Activated naive CD8-positive, alpha-beta T cell treated with anti-CD3 and anti-CD28 coated beads for 36 hours (primary cell): ENCODE data around the gene HDAC4. TPM values are rescaled to one million over a fixed set of nuclear protein-coding genes. Genes with fewer than 3 reads are reported as not detected.

Experiments used
- DNase-seq: peaks from one replicate; pipeline ENCODE4 v3.0.0; 2021
- H3K27ac Mint-ChIP-seq: one replicate; pipeline ENCODE4 v1.8.0; 2022; ENCODE audit warnings: mild to moderate bottlenecking, moderate library complexity, mixed read lengths
- H3K27me3 Mint-ChIP-seq: one replicate; pipeline ENCODE4 v1.8.0; 2022; ENCODE audit warnings: mild to moderate bottlenecking, mixed read lengths
- H3K36me3 Mint-ChIP-seq: one replicate; pipeline ENCODE4 v1.8.0; 2021; ENCODE audit warnings: mild to moderate bottlenecking, mixed read lengths
- H3K4me1 Mint-ChIP-seq: one replicate; pipeline ENCODE4 v1.8.0; 2021; ENCODE audit warnings: mixed read lengths
- H3K4me3 Mint-ChIP-seq: one replicate; pipeline ENCODE4 v1.8.0; 2022; ENCODE audit warnings: mild to moderate bottlenecking, moderate library complexity, mixed read lengths
- H3K9me3 Mint-ChIP-seq: one replicate; pipeline ENCODE4 v1.8.0; 2022; ENCODE audit warnings: mixed read lengths
- total RNA-seq, 2 experiments: library from RNA; stranded (reverse); gene quantifications; one replicate each; pipeline ENCODE4 v1.2.3, GENCODE V29; 2021

Gene HDAC4
- total RNA-seq, 2 experiments from 2014 or later: 19.1 to 20.2 TPM

DNA sequence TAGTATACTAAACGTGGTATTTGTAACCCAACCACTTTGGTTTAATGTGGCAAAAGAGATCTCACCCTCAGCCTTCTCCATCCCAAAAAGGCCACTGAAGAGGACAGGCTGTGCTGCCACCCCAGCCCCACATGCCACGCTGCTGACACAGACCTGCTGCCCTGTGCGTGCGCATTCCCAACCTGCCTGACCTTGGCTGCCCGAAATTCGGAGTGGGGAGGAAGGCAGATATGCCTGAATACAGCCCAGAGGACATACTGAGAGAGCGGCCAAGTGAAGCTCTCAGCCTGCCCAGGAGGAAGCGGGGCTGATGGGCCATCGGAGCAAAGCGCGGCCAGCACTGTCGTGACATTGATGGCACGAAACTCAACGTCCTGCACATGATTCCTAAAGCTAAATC is 70.0 kb downstream of the HDAC4 start:
- Mint-ChIP-seq H3K9me3 (no peaks in the 10 kb centered on the region), H3K27ac (no peak overlapping the region), H3K4me1 (peaks cover 35% of the 10 kb centered on the region), H3K4me3 (peak overlapping the region; percentile 43), H3K36me3 (peaks cover 2% of the 10 kb centered on the region), H3K27me3 (no peaks in the 10 kb centered on the region)
- DNase-seq: no peak

DNA sequence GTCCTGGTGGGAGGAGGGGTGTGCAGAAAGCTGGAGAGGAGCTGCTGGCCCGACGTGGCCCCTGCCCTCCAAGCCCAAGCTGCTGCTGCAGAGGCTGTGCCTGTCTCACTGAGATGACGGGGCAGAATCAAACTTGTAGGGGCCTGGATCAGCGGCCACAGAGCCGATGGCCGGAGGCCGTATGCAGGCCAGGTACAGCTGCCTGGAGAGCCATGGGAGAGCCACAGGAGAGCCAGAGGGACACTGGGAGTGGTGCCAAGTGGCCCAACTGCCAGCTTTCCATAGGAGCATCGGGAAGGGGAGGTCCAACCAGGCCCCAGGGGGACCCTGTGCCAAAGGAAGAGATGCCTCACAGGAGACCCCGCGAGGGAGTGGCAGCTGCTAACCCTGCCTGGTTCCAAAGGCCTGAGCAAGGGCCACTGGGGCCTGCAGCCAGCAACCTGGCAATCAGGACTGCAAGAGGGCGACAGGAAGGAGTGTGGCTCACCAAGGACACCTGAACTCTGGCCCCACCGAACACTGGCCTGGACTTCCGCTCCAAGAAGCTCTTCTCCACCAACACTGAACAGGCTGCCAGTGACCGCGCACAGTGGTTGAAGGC is 70.7 kb downstream of the HDAC4 start:
- H3K36me3 Mint-ChIP-seq: peaks cover 6% of the 10 kb centered on the region
- no peak overlapping the region for H3K4me3 Mint-ChIP-seq
- peaks cover 38% of the 10 kb centered on the region for H3K4me1 Mint-ChIP-seq
- no peak overlapping the region for H3K27ac Mint-ChIP-seq
- H3K27me3 Mint-ChIP-seq: no peaks in the 10 kb centered on the region
- no peaks in the 10 kb centered on the region for H3K9me3 Mint-ChIP-seq
- no peak for DNase-seq

DNA sequence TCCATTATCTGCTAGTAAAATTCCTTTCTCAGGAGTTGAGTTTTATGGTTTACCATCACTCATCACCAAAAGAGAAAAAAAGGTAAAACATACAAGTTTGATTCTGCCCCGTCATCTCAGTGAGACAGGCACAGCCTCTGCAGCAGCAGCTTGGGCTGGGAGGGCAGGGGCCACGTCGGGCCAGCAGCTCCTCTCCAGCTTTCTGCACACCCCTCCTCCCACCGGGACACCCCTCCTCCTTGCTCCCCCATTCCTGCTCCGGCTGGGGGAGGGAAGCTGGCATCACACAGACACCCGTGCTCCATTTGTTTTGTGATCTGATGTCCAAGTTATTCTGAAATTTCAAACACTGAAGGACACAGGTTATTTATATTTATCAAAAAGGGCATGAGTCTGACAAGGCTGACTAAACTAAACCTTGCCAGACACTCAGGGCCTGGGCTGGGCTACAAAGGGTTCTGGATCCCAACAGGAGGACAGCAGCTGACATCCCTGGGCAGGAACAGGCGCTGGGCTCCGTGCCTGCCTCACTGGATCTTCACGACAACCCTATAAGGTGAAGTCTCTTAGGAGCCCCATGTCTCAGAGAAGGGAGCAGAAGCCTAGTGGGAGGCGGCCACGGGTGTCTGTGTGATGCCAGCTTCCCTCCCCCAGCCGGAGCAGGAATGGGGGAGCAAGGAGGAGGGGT is 71.4 kb downstream of the HDAC4 start:
- Mint-ChIP-seq H3K4me1 (peaks cover 43% of the 10 kb centered on the region), H3K36me3 (peaks cover 10% of the 10 kb centered on the region), H3K27ac (no peak overlapping the region), H3K27me3 (no peaks in the 10 kb centered on the region), H3K9me3 (no peaks in the 10 kb centered on the region), H3K4me3 (no peak overlapping the region)
- DNase-seq: no peak

DNA sequence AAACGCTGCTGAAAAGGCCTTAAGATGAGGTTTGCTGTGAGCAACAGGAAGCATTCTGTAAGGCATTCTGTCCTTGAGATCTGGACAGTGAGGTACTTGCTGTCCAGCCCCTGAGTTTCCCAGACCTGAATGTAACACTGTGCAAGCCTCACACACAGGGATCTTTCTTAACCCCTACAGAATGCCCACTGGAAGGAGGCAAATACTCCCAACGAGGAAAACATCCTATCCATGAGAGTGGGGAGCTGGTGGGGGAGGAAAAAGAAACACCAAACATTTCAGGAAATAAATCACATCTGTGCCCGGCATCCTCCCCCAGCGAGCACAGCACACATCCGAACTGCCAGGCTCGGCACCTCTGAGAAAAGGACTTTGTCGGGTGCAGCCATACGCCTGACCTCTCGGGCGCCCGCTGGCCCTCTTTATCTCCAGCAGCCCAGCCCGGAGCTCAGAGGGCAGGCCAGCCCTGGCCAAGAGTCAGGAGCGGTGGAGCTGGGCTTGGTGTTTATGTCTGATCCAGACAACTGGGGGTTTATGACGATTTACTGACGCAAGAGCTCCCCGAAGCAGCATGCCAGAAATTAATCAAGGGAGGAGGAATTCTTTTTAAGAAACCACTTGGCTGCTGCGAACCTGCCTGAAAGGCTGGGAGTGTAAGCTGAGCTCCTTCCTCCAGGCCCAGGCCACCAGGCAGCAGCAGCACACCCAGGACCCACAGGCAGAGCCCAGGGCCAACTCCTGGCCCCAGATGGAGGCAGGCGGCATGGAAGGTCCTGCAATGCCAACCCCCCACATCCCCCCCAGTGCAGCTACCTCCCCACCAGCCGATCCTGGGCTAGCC is 72.2 kb downstream of the HDAC4 start:
- Mint-ChIP-seq H3K9me3 (no peaks in the 10 kb centered on the region), H3K4me1 (peaks cover 50% of the 10 kb centered on the region), H3K27me3 (no peaks in the 10 kb centered on the region), H3K36me3 (peaks cover 15% of the 10 kb centered on the region), H3K4me3 (no peak overlapping the region), H3K27ac (no peak overlapping the region)
- DNase-seq: no peak

DNA sequence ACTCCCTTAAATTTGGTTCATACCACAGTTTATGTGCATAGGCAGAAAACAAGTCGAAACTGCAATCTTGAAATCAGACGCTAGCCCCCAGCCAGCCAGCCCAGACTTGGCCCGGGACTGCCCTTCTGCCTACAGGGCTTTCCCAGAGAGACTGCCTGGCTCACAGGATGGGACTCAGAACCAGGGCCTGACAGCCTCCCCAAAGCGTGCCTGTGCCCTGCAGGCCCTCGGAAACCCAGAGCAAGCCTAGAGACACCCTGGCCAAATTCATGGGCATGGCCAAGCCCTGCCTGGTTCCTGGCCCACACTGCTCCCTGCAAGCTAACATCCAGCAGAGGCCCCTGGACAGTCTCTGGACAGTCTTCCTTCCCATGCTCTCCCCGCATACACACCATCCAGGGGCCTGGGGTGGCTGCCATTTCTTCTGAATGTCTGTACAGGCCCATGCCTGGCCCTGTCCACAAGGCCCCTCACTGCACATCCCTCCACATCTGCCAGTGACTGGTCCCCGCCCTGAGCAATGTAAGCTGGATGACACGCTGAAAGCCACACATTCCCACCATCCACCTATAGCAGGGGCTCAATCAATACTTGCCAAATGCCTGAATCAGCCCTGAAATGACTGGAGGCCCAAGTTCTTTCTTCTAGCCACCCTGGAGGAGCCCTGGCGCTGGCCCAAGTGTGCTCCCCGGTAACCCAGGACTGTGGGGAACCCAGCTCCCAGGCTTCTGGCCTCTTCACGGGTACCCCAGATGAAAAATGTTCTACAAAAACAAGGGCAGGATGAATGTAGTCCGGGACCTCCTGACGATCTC is 73.1 kb downstream of the HDAC4 start:
- Mint-ChIP-seq H3K36me3 (peaks cover 21% of the 10 kb centered on the region), H3K27me3 (no peaks in the 10 kb centered on the region), H3K4me1 (peaks cover 58% of the 10 kb centered on the region), H3K9me3 (no peaks in the 10 kb centered on the region), H3K4me3 (peak overlapping the region; percentile 22), H3K27ac (peak overlapping the region; percentile 80)
- no peak for DNase-seq

DNA sequence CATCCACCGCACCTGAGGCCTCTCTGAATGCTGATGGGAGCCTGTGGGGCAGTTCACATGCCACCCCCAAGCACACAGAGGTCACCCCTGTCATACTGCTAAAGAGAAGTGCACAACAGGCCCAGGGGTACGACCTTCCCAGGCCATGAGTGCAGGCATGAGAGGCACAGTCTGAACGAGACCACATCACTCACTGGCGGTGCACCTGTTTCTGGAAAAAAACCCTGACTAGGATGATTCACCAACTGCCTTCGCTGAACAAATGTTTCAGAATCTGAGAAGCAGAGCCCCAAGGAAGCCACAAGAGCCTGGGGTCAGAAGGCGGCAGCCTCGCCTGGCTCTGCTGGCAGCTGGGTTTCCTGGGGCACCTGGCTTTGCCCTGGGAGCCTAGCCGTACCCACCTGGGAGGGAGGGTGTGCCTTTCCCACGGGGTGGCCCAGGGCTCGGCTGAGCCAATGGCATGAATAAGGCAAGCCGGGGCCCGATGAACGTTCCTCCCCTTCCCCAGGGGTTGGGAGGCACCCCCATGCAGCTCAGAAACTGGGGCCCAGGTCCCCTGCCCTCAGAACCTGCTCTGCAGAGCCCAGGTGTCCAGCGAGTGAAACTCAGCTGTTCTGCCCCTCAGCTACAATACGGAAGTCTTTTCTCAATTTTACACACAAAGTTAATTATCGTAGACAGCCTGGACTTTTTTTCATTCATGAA is 73.8 kb downstream of the HDAC4 start:
- H3K4me1 Mint-ChIP-seq: peaks cover 65% of the 10 kb centered on the region
- no peaks in the 10 kb centered on the region for H3K27me3 Mint-ChIP-seq
- peak; percentile 81 for DNase-seq
- H3K4me3 Mint-ChIP-seq: no peak overlapping the region
- peaks cover 21% of the 10 kb centered on the region for H3K36me3 Mint-ChIP-seq
- peak overlapping the region; percentile 80 for H3K27ac Mint-ChIP-seq
- H3K9me3 Mint-ChIP-seq: no peaks in the 10 kb centered on the region

DNA sequence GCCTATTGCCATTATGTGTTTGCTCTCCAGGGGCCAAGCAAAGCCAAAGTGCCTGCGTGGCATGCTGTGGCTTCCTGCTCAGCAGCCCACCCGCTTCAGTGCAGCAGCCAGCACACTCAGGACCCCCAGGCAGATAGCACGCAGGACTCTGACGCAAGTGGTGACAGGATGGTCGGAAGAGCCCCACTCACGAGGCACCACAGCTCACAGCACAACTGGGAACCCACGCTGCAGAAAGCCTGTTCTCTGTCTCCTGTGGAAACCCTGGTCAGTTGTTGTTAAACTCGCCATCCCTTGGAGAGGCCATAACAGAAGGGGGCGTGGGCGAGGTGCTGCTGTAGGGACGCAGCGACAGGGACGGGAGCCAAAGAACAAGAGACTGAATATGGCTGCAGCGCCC is 76.4 kb downstream of the HDAC4 start:
- Mint-ChIP-seq H3K27me3 (no peaks in the 10 kb centered on the region), H3K9me3 (no peaks in the 10 kb centered on the region), H3K4me3 (no peak overlapping the region), H3K4me1 (peaks cover 71% of the 10 kb centered on the region), H3K27ac (no peak overlapping the region), H3K36me3 (peaks cover 21% of the 10 kb centered on the region)
- DNase-seq: no peak

DNA sequence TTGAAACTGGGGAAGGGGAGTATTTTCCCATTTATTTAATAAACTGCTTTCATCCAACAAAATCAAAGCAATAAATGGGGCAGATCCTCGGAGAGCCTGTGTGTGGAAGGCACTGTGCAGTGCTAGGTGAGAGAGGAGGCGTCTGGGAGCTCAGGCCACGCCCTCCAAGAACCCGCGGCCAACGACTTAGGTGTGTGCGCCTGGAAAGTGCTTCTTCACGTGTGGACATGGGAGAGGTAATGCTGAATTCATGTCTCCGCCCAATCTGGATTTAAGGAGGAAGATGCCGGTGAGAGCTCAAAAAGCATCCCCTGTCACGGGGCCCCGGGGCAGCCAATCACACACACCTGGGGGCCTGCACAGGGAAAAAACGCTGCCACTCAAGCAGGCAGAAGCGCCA is 77.4 kb downstream of the HDAC4 start:
- Mint-ChIP-seq H3K27ac (peak overlapping the region; percentile 25), H3K4me1 (peaks cover 73% of the 10 kb centered on the region), H3K27me3 (no peaks in the 10 kb centered on the region), H3K4me3 (no peak overlapping the region), H3K36me3 (peaks cover 21% of the 10 kb centered on the region), H3K9me3 (no peaks in the 10 kb centered on the region)
- DNase-seq: no peak

DNA sequence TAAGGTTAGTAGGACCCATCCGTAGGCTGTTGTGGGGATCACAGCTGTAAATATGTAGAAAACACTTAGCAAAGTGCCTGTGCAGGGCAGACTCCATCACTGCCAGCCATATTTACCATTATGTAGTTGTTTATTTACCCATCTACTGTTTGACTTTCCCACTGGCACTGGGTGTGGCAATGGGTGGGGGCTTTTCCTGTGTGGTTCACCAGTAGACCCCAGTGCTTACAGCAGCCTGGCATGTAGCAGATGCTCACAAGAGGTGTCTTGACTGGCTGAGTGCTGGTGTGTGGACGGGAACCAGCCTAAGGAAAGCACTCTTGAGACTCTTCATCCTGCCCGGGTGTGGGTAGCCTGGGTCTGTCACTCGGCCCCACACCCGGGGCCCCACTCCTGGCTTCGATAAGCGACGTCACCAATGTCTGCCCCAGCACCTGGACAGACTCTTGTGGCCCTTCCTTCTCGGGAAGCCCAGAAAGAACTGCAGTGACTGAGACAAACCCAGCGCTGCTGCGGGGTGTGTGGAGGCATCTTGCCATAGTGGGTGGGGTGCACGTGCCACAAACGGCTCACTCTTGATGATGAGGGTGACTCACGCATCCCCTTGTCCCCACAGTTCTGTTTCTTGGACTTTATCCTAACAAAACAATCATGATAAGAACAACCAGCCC is 78.3 kb downstream of the HDAC4 start:
- DNase-seq: peak; percentile 28
- H3K4me1 Mint-ChIP-seq: peaks cover 70% of the 10 kb centered on the region
- no peaks in the 10 kb centered on the region for H3K27me3 Mint-ChIP-seq
- peaks cover 21% of the 10 kb centered on the region for H3K36me3 Mint-ChIP-seq
- peak overlapping the region; percentile 93 for H3K27ac Mint-ChIP-seq
- no peaks in the 10 kb centered on the region for H3K9me3 Mint-ChIP-seq
- peak overlapping the region; percentile 0 for H3K4me3 Mint-ChIP-seq

DNA sequence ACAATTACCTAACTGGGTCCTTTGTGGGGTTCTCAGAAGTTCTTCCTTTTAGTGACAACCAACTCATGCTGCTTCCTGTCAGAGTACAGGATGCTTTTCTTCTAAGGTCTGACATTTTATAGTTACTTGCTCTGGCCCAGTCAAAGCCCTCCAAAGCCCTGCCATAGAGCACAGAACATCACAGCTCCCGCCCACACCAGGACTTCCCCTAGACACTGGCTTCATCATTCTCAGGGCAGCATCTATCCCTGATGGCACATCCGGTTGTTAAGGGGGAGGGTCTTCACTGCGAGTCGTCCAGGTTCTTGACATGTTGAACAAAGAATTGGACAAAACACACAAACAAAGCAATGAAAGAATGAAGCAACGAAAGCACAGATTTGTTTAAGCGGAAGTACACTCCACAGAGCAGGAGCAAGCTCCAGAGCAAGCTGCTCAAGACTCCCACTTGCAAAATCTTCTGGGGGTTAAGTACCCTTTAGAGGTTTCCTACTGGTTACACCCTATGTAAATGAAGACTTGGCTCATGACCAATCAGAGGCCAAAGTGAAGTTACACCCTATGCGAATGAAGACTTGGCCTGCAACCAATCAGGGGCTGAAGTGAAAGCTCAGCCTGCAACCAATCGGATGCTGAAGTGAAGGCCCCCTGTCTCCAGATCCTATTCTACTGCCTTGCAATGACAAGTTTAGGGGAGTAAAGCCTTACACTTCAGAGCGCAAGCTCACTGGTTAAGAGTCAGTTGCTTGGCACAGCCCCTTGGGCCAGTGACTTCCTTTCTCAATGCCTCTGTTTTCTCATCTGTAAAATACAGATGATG is 79.0 kb downstream of the HDAC4 start:
- Mint-ChIP-seq H3K27ac (peak overlapping the region; percentile 93), H3K27me3 (no peaks in the 10 kb centered on the region), H3K4me3 (peak overlapping the region; percentile 51), H3K4me1 (peaks cover 69% of the 10 kb centered on the region), H3K36me3 (peaks cover 25% of the 10 kb centered on the region), H3K9me3 (no peaks in the 10 kb centered on the region)
- peak; percentile 81 for DNase-seq

DNA sequence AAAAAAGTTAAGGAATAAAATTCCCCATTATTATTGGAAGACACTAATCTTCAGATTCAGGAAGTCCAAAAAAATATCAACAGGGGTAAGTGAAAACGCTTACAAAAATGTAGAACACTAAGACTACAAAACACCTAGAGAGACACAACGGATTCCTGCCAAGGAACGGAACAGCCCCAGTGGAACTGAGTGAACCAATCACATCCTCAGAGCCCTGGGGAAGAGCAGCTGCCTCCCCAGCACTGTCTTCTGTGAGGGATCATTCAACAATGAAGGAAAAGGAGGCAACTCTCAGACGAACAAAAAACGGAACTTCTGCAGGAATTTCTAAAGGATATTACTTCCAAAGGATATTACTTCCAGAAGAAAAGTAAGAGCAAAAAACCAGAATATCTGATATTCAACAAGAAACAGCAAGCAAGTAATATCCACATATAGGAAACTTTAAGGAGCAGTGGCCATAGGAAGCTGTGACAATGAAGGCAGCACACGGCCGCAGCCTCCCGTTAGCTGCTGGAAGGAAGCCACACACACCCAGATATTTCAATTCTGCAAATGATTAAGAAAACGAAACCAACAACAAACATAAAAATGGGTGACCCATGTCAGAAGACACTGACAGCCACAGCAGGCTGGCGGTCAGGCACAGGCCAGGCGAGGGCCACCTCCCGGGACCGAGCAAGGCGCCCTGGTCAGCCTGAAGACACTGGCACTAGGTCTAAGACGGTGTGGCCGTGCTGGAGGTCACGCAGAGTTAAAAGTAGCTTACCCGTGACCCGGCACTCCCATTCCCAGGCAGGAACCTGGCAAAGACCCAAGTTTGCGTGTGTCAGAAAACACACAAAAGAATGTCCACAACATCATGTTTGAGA is 81.8 kb downstream of the HDAC4 start:
- H3K4me1 Mint-ChIP-seq: peaks cover 57% of the 10 kb centered on the region
- peaks cover 28% of the 10 kb centered on the region for H3K36me3 Mint-ChIP-seq
- H3K27ac Mint-ChIP-seq: peak overlapping the region; percentile 81
- no peaks in the 10 kb centered on the region for H3K27me3 Mint-ChIP-seq
- H3K9me3 Mint-ChIP-seq: peaks cover 8% of the 10 kb centered on the region
- no peak for DNase-seq
- peak overlapping the region; percentile 73 for H3K4me3 Mint-ChIP-seq

DNA sequence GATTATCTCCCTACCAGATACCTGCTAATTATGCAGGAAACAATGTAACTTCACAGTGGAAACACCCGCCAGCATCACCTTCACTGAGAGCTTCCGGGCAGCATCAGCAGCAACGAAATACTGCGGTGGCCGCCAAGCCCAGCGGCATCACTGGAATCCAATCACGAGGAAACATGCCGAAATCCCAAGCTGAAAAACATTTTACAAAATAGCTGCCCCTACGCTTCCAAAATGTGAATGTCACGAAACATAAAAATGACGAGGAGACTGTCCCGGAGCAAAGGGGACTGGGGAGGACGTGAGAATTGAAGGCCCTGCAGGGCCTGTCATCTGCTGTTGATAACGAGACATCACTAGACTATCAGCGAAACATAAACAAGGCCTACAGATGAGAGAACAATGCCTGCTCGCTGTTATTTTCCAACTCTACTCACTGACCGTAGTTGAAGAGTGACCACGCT is 82.6 kb downstream of the HDAC4 start:
- H3K9me3 Mint-ChIP-seq: peaks cover 8% of the 10 kb centered on the region
- H3K27ac Mint-ChIP-seq: no peak overlapping the region
- peaks cover 50% of the 10 kb centered on the region for H3K4me1 Mint-ChIP-seq
- no peak for DNase-seq
- H3K36me3 Mint-ChIP-seq: peaks cover 29% of the 10 kb centered on the region
- H3K27me3 Mint-ChIP-seq: no peaks in the 10 kb centered on the region
- H3K4me3 Mint-ChIP-seq: no peak overlapping the region
